ENCODE measurements around the gene HARBI1. TPM values are rescaled to one million over a fixed set of nuclear protein-coding genes. Genes with fewer than 3 reads are reported as not detected.
A peak's percentile ranks its signal among the peaks of the same experiment; 100 is the strongest.

Gene HARBI1
- total and polyA plus RNA-seq, 9 of the 15 experiments (the other 6 are each of a cell fraction or from before 2014, with no cell fraction given): 3.5 to 8.4 (median 5.5) TPM

- H3K79me2 ChIP-seq (ENCODE audit: control insufficient read depth, insufficient read depth, low read length): peaks cover 51% of the 10 kb centered on the region
- in situ Hi-C loops (cut with MboI): no loop called here
- peak in 1 of 4 experiments; percentile 29 for DNase-seq (ENCODE audit: extremely low read depth in 1 of 4, low spot score in 3 of 4)
- H3K9me1 ChIP-seq (ENCODE audit: control insufficient read depth, insufficient read depth, low read length): no peaks in the 10 kb centered on the region
- H3K27ac ChIP-seq (ENCODE audit: extremely low read depth, low read depth, low read length): peak overlapping the region; percentile 100; the same call in 2 of the 3 replicates
- peak overlapping the region; percentile 99 for H3K4me2 ChIP-seq (ENCODE audit: insufficient read depth, low read length)
- ChIA-PET POLR2A (interaction anchor here (0.6 to 2.2 kb wide), 10 partner anchors 12 to 1124 kb away, joined by 3 to 13 read pairs (median 3); partner anchors contain the start of gene AMBRA1), CTCF (ENCODE audit: low intra/inter-chr PET ratio) (interaction anchor here (1.0 kb wide), 1 partner anchor 282 kb away, joined by 6 read pairs; no protein-coding TSS in a partner anchor)
- H3K9me3 ChIP-seq (replicated peaks; ENCODE audit: control insufficient read depth, insufficient read depth, low read depth, low read length): no peaks in the 10 kb centered on the region
- BruUV-seq (replicated peaks): no TSS peak
- H3K4me3 ChIP-seq: 0 out of 2 replicates have a peak overlapping the region, but pooled peaks have one; percentile 1
- H4K20me1 ChIP-seq (replicated peaks; ENCODE audit: control insufficient read depth, insufficient read depth, low read length): no peaks in the 10 kb centered on the region
- intact Hi-C loops (cut with micrococcal nuclease): loop anchor here (2.0 to 5.0 kb wide), 4 partner anchors 19 to 228 kb away; no protein-coding TSS in a partner anchor
- FAIRE-seq: no peak
- WGBS (ENCODE audit: insufficient coverage, low coverage, missing lambda C conversion rate): 52% methylated on average over 7 of the region's 7 CpGs
- H3K4me1 ChIP-seq (replicated peaks in 1 of 2; ENCODE audit: control insufficient read depth in 2 of 2, insufficient read depth in 2 of 2, low read length in 2 of 2): peaks cover 27 to 28% of the 10 kb centered on the region in 2 experiments; a peak in 4 of 5 replicates
- H2AFZ ChIP-seq (ENCODE audit: low read depth, low read length): 0 out of 2 replicates have a peak overlapping the region, but pooled peaks have one; percentile 21
- H3K36me3 ChIP-seq (ENCODE audit: control insufficient read depth, insufficient read depth, low read length): peaks cover 7% of the 10 kb centered on the region; the same call in 2 of the 3 replicates
- no peaks in the 10 kb centered on the region for H3K27me3 ChIP-seq (ENCODE audit: control insufficient read depth in 2 of 2, insufficient read depth in 2 of 2, low read length in 2 of 2)
- ATAC-seq: no peak
- H3K9ac ChIP-seq (ENCODE audit: insufficient read depth in 1 of 2, low read depth in 2 of 2, low read length in 2 of 2): peak overlapping the region; percentile 60 to 100; a peak in 3 of 4 replicates
- TF ChIP-seq ZNF57 (CRISPR knock-in tag; IDR thresholded peaks at IDR 0.05): no peak
- TF ChIP-seq RNF219 (CRISPR knock-in tag; IDR thresholded peaks at IDR 0.05): no peak
- TF ChIP-seq ZBTB40 (IDR thresholded peaks at IDR 0.05): no peak
- TF ChIP-seq ZBTB40 (CRISPR knock-in tag; IDR thresholded peaks at IDR 0.05): no peak
- no peak for TF ChIP-seq SRSF3 (IDR thresholded peaks at IDR 0.05; ENCODE audit: insufficient read depth, low read length)
- no peak for TF ChIP-seq CTCF (IDR thresholded peaks at IDR 0.05 in 2 of 3, conservative IDR thresholded peaks at IDR 0.05 in 1 of 3; ENCODE audit: insufficient read depth in 2 of 3, low read depth in 1 of 3, low read length in 3 of 3)
Measured at GRCh38 chr11:46615756-46616155, 1.3 kb downstream of the HARBI1 start.

Measured in K562 (cell line).